GM21423 (cell line): ENCODE measurements around the gene GPSM1.
"Not testable (repeated sequence)": the region's sequence is repeated elsewhere in the genome, so short reads cannot be mapped to it uniquely, and the experiment has no call there.

ENCODE experiments used
- ATAC-seq: cut with Tn5 transposase; IDR thresholded peaks from one replicate; pipeline ENCODE4 v1.9.1; 2021; ENCODE audit warnings: mild to moderate bottlenecking, moderate library complexity; ENCODE audit not compliant: unreplicated experiment

The GPSM1 gene

DNA sequence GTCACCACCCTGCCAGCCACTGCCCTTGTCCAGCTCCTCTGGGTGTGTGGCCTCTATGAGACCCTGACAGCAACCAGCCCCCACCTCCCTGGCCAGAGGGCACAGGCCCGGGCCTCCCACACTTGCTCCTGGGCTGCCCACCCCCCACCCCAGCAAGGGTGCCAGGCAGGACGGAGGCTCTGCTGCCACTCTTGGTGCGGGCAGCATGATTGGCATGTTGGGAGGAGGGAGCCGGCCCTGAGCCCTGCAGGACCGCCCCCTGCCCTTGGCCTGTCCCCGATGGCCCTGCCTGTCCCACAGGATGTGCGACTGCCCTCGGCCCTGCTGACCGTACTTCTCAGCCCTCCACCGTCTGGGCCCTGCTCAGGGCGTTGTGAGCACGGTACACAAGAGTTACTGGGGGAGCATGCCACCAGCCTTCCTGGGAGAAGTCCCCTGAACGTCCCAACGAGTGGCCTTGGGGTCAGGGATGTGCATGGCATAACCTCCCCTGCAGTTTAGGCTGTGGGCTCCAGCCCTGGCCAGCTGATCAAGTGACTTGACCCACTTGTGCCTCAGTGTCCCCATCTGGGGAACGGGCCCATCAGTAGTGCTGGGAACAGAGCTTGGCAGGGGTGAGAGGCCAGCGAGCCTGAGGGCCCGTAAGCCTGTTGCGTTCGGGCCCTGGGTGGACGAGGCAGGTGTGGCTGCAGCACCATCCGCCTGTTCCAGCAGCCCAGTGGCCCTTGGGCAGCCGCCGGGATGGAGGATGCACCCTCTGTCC is 16.0 kb downstream of the GPSM1 start:
- no peak for ATAC-seq

DNA sequence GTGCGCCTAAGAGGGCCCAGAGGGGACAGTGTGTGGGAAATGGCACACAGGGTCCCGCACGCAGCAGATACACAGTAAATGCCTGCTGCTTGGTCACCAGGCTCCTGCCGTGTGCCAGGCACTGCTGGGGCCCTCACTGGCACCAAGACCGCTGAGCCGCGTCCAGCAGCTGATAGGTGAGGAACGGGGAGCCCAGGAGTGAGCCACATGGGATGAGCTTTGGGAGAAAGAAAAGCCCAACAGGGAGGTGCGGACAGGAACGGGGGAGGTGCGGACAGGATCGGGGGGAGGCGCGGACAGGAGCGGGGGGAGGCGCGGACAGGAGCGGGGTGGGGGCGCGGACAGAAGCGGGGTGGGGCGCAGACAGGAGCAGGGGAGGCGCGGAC is 16.5 kb downstream of the GPSM1 start:
- ATAC-seq: no peak

DNA sequence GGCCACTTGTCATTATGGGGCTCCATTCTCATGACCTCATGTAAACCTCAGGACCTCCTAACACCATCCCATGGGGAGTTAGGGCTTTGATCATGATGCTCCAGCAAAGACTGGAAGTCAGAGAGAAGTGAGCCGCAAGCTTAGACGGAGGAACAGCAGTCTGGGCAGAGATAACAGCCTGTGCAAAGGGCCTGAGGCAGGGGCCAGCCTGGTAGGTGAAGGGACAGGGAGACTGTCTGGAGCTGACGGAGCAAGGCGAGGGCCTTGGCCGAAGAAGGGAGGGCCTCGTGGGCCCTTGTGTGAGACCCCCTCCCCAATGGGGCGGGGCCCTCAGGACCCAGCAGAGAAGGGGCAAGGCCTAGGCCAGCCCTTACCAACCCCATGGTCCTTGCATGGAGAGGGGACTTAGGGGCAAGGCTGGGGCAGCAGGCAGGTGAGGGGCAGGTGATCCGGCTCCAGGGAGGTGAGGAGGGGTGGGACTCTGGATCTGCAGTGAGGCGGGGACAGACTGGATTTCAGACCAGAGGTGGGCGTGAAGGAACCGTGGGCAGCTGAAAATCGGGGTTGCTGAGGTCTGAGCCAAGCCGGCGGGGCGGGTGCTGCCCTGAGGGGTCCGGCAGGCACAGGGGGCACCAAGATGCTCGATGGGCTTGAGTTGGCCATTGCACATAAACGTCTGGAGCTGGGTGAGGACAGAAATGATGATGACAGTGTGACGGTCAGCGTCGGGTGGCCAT is 17.4 kb downstream of the GPSM1 start:
- no peak for ATAC-seq

DNA sequence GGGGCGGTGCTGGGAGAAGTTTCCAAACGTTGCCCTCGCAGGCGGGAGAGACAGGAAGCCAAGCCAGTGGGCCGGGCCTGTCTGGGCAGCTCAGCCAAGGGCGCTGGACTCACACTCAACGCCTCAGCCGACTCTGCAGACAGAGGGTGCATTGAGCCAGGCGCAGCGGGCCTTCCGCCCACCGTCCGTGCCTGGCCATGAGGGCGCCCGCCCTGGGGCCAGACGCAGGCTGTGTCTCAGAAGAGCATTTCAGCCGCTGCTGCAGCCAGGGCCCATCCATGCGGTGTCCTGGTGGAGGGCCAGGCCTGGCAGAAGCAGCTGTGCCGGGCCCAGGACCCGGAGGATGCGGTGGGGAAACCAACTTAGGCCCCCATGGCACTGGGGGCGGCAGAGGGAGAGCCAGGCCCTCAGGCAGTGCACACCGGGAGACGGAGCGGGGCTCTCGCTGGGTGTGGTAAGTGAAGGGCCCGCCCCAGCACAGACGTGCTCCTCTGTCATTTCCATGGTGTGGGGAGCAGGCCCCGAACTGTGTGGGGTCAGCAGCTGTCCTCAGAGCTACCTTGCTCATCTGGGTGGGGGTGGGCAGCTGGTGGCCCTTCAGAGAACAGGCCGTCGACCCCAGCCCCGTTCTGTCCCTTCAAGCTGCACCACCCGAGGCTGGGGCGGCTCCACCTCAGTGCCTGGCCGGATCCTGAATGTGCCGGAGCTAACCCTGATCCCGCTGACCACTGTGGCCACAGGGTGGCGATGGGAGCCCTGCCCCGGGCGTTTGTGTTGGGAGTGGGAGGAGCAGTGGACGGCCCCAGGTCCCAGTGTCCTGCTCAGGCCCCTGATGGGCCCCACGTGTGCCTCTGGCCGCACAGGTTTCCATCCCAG is 18.2 kb downstream of the GPSM1 start:
- no peak for ATAC-seq

DNA sequence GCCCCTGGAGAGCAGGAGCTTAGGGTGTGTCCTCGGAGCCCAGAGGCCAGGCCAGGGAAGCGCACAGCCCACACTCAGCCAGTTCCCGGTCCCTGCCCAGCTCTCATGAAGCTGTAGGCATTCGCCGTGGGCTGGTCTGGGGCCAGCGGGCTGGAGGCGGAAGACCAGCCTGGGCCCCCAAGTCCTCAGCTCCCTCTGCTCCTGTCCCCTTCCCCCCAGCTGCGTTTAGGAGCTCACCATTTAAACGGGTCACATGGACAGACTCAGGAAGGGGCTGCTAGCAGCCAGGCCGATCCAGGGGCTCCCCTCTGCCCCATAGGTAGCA is 18.8 kb downstream of the GPSM1 start:
- no peak for ATAC-seq

GRCh38 chr9:136346927-136347465 is 19.7 kb downstream of the GPSM1 start:
- no peak for ATAC-seq

DNA sequence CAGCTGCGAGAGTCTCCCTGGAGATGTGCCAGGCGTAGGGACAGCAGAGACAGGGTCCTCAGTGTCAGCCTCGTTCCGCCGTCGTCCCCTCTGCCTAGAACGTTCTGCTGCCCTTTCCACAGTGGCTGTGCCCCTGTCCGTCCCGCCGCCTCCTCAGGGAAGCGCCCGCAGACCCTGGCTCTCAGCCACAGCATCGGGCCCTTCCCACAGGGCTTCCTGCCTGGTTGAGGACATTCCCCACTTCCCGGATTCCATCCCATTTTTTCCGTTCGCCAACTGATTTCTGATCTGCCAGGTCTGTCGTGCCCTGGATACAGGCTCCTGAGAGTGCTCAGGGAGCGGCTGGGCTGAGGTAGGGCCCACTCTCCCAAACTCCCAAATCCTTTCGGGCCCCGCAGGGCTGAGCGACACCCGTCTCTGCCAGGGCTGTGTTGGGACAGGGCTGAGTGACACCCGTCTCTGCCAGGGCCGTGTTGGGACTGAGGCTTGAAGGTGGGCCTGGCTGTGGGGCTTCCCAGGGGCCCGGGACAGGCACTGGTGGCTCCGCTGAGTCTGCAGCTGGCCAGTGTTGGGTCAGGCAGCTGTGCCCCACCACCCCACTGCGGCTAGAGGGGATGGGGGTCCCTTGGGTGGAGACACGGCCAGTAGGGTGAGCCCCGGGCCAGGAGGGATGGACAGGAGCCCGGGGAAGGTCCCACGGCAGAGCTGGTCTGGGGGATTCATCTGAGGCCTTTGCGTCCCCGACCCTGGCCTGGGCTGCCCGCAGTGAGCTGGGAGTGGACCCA is 20.3 kb downstream of the GPSM1 start:
- ATAC-seq: no peak

DNA sequence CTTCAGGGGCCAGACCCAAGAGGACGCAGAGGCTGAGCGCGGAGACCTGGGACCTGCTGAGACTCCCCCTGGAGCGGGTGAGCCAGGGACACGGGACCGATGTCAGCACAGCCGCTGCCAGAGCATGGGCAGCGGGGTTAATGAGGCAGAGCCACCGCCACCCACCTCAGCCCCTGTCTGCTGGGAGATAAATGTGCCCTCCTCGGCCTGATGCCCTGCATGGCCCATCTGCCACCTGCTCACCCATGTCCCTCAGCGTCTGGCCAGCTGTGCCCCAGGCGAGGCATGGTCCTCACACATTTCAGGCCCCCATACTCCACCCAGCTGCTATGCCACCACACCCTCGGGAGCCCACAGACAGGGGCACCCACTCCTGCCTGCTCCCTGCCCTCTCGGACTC is 21.4 kb downstream of the GPSM1 start:
- no peak for ATAC-seq

DNA sequence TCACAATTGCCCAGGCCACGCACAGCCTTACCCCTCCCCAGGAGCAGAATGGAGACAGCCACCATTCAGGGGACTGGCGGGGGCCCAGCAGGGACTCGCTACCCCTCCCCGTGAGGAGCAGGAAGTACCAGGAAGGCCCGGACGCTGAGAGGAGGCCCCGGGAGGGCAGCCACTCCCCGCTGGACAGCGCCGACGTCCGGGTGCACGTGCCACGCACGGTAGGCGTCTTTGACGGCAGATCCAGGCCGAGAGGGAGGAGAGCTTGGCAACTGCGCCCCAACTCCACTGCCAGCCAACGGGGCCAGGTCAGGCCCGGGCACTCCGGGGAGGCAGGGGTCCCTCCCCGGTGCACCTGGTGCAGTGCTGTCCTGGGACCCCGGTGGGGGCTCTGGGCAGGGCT is 22.2 kb downstream of the GPSM1 start:
- no peak for ATAC-seq

DNA sequence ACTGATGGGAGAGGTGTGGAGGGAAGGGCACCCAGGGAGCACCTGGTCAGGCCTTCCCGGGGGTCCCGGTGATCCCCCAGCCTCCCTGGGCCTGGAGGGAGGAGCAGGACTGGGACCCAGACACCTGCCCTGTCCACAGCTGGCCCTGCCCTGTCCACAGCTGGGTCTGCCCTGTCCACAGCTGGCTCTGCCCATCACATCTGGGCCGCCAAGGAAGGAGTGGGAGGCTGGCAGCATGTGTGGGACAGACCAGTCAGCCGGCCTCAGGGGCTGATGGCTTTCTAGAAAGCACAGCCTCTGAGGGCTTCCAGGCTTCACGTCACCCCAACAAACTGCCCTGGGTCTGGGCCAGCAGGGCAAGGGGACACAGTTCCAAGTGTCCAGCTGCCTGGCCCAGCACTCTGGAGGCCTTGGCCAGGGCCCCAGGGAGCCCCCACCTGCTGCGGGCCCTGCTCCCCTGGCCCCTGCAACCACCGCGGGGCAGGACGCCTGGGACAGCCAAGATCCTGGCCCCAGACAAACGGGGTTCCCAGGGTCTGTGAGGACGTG is 24.0 kb downstream of the GPSM1 start:
- ATAC-seq: no peak

DNA sequence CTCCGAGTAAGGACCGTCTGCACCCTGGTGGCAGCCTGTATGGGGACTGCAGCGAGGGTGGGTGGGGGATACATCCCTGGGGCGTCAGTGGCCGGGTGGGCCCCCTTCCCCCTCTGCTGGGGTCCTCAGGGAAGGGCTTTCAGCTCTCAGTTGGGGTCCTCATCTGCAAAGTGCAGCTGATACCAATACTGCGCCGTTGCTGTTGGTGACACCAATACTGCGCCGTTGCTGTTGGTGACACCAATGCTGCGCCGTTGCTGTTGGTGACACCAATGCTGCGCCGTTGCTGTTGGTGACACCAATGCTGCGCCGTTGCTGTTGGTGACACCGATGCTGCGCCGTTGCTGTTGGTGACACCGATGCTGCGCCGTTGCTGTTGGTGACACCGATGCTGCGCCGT is 24.5 kb downstream of the GPSM1 start:
- not testable (repeated sequence) for ATAC-seq

DNA sequence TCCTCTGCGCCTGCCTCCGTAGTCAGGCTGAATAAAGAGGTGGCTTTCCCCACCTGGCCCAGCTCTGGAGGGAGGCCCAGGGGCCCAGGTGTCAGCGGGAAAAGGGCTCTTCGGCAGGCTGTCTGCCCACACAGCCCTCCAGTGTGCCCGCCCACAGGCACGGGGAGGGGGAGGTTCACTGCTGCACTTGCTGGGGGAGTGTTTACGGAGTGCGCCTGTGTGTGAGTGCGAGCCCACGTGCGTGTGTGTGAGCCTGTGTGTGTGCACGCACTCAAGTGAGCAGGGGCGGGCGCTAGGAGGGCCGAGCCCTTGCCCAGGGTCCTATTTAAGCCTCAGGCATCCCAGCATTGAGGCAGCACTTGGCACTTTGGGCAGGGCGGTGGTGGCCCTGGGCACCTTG is 25.3 kb downstream of the GPSM1 start:
- ATAC-seq: no peak

GRCh38 chr9:136353088-136353487 is 25.7 kb downstream of the GPSM1 start:
- ATAC-seq: no peak

DNA sequence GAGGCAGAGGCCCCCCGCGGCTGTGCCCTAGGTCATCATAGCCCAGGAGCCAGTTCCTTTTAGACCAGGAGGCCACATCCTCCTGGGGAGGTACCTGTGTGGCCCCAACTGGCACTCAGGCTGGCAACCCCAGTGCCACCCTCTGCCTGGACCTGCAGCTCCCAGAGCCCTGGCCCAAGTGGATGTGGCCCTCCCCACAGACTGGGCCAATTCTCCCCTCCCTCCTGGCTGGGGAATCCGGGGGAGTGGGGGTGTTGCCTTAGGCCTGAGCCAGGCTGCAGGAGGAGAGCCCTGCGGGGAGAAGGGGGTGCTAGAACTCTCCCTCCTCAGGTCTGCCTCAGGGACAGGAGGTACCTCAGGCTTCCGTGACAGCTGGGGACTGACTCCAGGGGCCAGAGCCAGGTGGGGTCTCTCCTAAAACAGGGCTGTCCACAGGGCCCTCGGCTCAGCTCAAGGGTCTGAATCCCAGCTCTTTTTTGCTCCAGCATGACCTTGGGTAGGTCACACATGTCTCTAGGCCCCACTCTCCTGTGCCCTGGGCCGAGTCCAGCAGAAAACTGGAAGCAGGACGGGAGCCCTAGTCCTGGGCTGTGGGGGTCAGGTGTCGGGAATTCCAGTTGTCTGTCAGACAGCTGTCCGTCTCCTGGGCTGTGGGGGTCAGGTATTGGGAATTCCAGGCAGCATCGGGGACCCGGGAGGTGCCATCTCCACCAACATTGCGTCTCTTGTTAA is 26.6 kb downstream of the GPSM1 start:
- no peak for ATAC-seq

DNA sequence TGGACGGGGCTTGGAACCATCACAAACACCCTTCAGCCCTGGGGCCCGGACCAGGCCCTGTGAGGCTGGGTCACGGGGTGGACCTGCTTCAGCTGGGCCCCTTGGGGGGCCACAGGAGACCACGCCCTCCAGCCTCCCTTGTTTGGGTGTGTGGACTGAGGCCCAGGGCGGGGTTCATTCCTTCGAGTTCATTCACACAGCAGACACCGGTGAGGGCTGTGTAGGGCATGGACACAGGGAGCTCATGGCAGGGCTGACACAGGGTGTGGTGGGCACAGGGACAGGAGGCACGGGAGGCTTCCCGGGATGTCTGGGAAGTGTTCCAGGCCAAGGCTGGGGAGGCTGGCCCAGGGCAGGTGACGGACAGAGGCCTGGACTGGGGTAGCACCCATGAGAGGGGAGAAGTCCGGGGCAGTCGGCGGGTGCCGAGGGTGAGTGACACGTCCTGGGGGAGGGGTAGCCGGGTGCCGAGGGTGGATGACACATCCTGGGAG is 27.3 kb downstream of the GPSM1 start:
- no peak for ATAC-seq

DNA sequence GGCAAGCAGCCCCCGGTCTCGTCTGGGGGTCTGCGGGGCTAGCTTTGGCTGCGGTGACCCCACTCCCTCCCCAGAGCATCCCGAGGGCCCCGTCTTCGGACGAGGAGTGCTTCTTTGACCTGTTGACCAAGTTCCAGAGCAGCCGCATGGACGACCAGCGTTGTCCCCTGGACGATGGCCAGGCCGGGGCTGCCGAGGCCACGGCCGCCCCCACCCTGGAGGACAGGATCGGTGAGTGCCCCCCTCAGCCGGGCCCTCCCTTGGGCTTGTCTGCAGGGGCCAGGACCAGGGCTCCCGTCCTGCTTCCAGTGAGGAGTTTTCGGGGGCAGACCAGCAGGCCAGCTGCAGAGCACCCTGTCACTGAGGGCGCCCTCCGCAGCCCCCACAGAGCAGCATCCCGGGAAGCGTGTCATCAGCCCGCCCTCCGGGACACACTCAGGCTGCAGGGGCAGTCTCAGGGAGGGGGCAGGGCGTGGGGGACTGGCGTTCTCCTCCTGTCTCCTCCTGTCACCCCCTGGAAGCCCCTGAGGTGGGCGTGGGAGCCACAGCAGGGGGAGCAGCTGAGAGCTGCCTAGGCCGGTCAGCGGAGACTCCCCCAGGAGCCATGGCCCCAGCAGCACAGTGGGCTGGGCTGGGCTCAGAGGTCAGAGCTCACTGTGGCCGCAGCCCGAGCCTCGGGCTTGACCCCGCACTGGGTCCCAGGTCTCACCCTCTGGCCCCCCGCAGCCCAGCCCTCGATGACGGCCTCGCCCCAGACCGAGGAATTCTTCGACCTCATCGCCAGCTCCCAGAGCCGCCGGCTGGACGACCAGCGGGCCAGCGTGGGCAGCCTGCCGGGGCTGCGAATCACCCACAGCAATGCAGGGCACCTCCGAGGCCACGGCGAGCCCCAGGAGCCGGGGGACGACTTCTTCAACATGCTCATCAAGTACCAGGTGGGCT is 28.5 kb downstream of the GPSM1 start:
- no peak for ATAC-seq

GRCh38 chr9:136357202-136357725 is 29.9 kb downstream of the GPSM1 start:
- no peak for ATAC-seq

DNA sequence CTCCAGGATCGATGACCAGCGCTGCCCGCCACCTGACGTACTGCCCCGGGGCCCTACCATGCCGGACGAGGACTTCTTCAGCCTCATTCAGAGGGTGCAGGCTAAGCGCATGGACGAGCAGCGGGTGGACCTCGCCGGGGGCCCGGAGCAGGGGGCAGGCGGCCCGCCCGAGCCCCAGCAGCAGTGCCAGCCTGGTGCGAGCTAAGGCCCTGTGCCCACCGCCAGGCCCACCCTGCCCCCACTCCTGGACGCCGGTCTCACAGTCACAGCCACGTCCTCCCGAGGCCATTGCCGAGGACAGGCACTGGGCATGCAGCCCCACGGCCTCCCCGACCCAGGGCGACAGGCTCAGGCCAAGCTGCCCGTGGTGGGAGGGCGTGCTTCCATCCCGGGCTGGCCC is 30.7 kb downstream of the GPSM1 start:
- no peak for ATAC-seq
